Upper lobe of left lung (tissue), 6 donors: Measurements from ENCODE around the gene SORBS1. TPM values are rescaled to one million over a fixed set of nuclear protein-coding genes. Genes with fewer than 3 reads are reported as not detected.

Experiments used
- ATAC-seq, 2 donors: fragments of 200-7000 bp; cut with Tn5 transposase; one replicate each; pipeline ENCODE4 v1.9.1; 2022; ENCODE audit warnings: mild to moderate bottlenecking in 2 of 2, moderate library complexity in 2 of 2; ENCODE audit not compliant: low FRiP score in 2 of 2
- DNase-seq, 2 donors: peaks; one replicate each; pipeline ENCODE4 v3.0.0-alpha.2; 2019 to 2020
- H3K27ac ChIP-seq, 4 donors: fragments of 200-600 bp; sonication (generic); one replicate each; pipeline ENCODE4 v1.5.1; 2016 to 2019
- H3K27me3 ChIP-seq, 4 donors: fragments of 200-600 bp; sonication (generic); one replicate each; pipeline ENCODE4 v1.5.1; 2017 to 2019
- H3K36me3 ChIP-seq, 4 donors: fragments of 200-600 bp; sonication (generic); one replicate each; pipeline ENCODE4 v1.5.1; 2016 to 2019
- H3K4me1 ChIP-seq, 4 donors: fragments of 200-600 bp; sonication (generic); one replicate each; pipeline ENCODE4 v1.5.1; 2018 to 2019
- H3K4me3 ChIP-seq, 4 donors: fragments of 200-600 bp; sonication (generic); one replicate each; pipeline ENCODE4 v1.5.1; 2017 to 2019; ENCODE audit warnings: mild to moderate bottlenecking in 2 of 4, moderate library complexity in 1 of 4
- H3K9me3 ChIP-seq, 4 donors: fragments of 200-600 bp; sonication (generic); one replicate each; pipeline ENCODE4 v1.5.1; 2018 to 2019
- CTCF ChIP-seq, 6 experiments: fragments of 450-650 bp in 4 of 6; fragments of 200-600 bp in 2 of 6; sonication (generic) in 2 of 6; IDR thresholded peaks; one replicate each; pipeline ENCODE4 v1.5.1; 2016 to 2019; ENCODE audit warnings: antibody characterized with exemption in 6 of 6
- EP300 ChIP-seq, 4 donors: sonication (generic); formaldehyde crosslinking; IDR thresholded peaks; one replicate each; pipeline ENCODE4 v1.5.1; 2017; ENCODE audit warnings: antibody characterized with exemption in 4 of 4, control low read depth in 2 of 4
- POLR2A ChIP-seq, 4 donors: fragments of 450-650 bp; IDR thresholded peaks; one replicate each; pipeline ENCODE4 v1.5.1; 2016 to 2017; ENCODE audit warnings: antibody characterized with exemption in 4 of 4, mild to moderate bottlenecking in 2 of 4
- POLR2AphosphoS5 ChIP-seq, 2 donors: sonication (generic); formaldehyde crosslinking; IDR thresholded peaks; one replicate each; pipeline ENCODE4 v1.5.1; 2017; ENCODE audit warnings: antibody characterized with exemption in 2 of 2
- WGBS, 2 donors: methylation state at CpG; one replicate each; pipeline ENCODE4 v1.1.5; 2017 to 2018; 5-methylcytosine and 5-hydroxymethylcytosine counted together
- total RNA-seq, 6 donors: library from RNA; depleted of rRNA in 4 of 6; stranded (reverse); fragments of >200 nt in 4 of 6; gene quantifications; one replicate each; pipeline versions ENCODE4 v1.1.0 to v1.2.1, GENCODE V29; 2016 to 2021
- donor health status: DM: no; HTN: no; CAD: no; lungs with moderate emphysema.
- donor health status: DM: no; HTN: yes; CAD: no; lungs with severe emphysema.

The SORBS1 gene
- total RNA-seq, 6 donors from 2014 or later = 45.8 to 116 (median 71.7) TPM

DNA sequence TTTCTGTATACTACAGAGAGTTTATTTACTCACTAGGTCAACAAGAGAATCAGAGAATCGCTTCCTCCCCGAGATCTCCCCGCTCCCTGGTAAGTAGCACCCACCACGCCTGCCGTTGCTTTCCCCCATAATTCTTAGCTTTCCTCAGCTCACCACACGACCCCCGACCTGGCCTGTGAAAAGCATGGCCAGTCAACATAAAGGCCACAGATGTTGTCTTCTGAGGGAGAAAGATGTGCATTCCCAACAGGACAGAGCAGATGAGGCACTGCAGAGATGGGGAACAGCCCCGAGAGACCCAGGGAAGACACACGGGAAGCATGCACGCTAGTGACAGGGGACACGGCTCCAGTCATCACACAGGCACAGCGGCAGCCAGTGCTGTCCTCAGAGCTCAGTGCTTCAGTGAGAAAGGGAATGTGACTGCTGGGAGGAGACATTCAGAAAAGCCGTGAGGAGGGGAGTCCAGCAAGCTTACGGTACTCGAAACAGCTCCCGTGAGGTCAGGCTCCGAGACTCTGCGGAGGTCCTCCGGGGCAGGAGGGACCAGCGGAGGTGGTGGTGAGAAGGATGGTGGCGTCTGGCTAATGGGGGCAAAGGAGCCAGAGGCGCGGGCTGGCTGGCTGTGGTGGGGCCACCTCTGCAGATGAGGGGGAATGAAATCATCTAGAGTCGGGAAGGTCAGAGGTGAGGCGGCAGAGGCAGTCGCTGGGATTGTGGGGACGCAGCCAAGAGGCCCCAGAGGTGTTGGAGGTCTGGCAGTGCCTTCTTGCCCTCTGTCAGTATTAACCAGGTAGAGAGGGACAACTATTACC is 146.9 kb downstream of the SORBS1 start:
- no peaks in the 10 kb centered on the region for H3K27me3 ChIP-seq
- H3K4me3 ChIP-seq = no peak overlapping the region
- no peaks in the 10 kb centered on the region for H3K9me3 ChIP-seq
- H3K4me1 ChIP-seq = peaks cover 0 to 7% (median 4%) of the 10 kb centered on the region in 4 donors
- peak overlapping the region in 2 of 4 donors; percentile 8 to 52 for H3K27ac ChIP-seq
- no peak for TF ChIP-seq EP300 (IDR thresholded peaks at IDR 0.05)
- TF ChIP-seq POLR2AphosphoS5 (IDR thresholded peaks at IDR 0.05) = no peak
- TF ChIP-seq CTCF (IDR thresholded peaks at IDR 0.05) = no peak
- TF ChIP-seq POLR2A (IDR thresholded peaks at IDR 0.05) = no peak
- 89 to 93% methylated on average over 27 of the region's 27 CpGs for WGBS, 2 donors
- DNase-seq (peak in 1 of 2 donors; percentile 59), ATAC-seq (no peak)
- H3K36me3 ChIP-seq = peaks cover 2 to 43% (median 6%) of the 10 kb centered on the region in 4 donors

DNA sequence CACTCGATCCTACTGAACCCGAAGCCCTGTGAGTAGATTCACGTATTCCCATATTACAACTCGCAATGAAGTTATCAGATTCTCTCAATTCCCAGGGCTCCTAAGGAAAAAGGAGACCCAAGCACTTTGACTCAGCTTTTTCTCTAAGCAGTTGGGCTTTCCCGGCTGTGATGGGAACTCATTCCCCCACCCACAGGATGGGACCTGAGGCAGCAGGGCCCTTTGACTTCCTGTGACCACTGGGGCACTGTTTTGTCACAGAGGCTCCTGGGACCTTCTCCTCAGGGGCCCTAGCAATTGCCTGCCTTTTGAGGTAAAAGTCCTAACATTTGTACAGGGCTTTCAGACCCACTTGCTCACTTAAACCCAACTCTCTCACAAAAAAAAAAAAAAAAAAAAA is 147.6 kb downstream of the SORBS1 start:
- Histone ChIP-seq H3K27ac (peak overlapping the region in 1 of 4 donors; percentile 4), H3K36me3 (peaks cover 2 to 45% (median 6%) of the 10 kb centered on the region in 4 donors), H3K4me1 (peaks cover 0 to 13% (median 8%) of the 10 kb centered on the region in 4 donors), H3K9me3 (no peaks in the 10 kb centered on the region), H3K27me3 (no peaks in the 10 kb centered on the region), H3K4me3 (no peak overlapping the region)
- no peak for ATAC-seq
- 83 to 84% methylated on average over 5 of the region's 5 CpGs for WGBS, 2 donors
- TF ChIP-seq POLR2AphosphoS5 (IDR thresholded peaks at IDR 0.05) (no peak), CTCF (IDR thresholded peaks at IDR 0.05) (no peak), POLR2A (IDR thresholded peaks at IDR 0.05) (no peak), EP300 (IDR thresholded peaks at IDR 0.05) (no peak)
- no peak for DNase-seq

DNA sequence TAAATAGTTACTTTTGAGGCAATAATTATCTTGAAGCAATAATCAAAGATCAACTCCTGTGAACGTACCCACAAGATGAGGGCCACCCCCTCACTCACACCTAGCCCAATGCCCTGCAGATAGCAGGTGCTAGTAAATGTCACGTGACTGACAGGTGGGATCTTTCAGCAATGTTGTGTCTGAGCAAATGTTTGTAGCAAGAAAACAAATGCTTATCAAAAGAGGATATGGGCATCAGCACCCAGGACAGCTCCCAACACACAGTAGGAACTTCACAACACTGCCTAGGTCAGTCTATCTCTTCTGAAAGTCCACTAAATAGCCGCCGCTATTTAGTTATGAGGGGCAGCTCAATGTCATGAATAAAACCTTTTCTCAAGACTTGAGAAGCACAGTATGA is 149.5 kb downstream of the SORBS1 start:
- peaks cover 2 to 38% (median 4%) of the 10 kb centered on the region in 4 donors for H3K36me3 ChIP-seq
- no peaks in the 10 kb centered on the region for H3K27me3 ChIP-seq
- DNase-seq (no peak), ATAC-seq (no peak)
- TF ChIP-seq EP300 (IDR thresholded peaks at IDR 0.05) (no peak), POLR2AphosphoS5 (IDR thresholded peaks at IDR 0.05) (no peak), POLR2A (IDR thresholded peaks at IDR 0.05) (no peak), CTCF (IDR thresholded peaks at IDR 0.05) (no peak)
- H3K9me3 ChIP-seq = no peaks in the 10 kb centered on the region
- peaks cover 10 to 30% (median 22%) of the 10 kb centered on the region in 4 donors for H3K4me1 ChIP-seq
- H3K27ac ChIP-seq = no peak overlapping the region
- H3K4me3 ChIP-seq = no peak overlapping the region
- WGBS, 2 donors = 90 to 95% methylated on average over 4 of the region's 4 CpGs

- peak in 1 of 2 donors; percentile 27 for ATAC-seq
- Histone ChIP-seq H3K9me3 (no peaks in the 10 kb centered on the region), H3K36me3 (peaks cover 2 to 40% (median 3%) of the 10 kb centered on the region in 4 donors), H3K4me1 (peaks cover 21 to 38% (median 28%) of the 10 kb centered on the region in 4 donors), H3K27ac (peak overlapping the region; percentile 50 to 71 (median 65)), H3K4me3 (no peak overlapping the region), H3K27me3 (no peaks in the 10 kb centered on the region)
- DNase-seq = no peak
- TF ChIP-seq POLR2AphosphoS5 (IDR thresholded peaks at IDR 0.05) (peak in 1 of 2 donors; percentile 36), EP300 (IDR thresholded peaks at IDR 0.05) (peak in 2 of 4 donors; percentile 14 to 66), CTCF (IDR thresholded peaks at IDR 0.05) (no peak)
- WGBS, 2 donors = 50 to 62% methylated on average over 3 of the region's 3 CpGs
These were observed 151.9 kb downstream of the SORBS1 start for GRCh38 chr10:95408983-95409873.
